GM12864 (cell line): Measurements from ENCODE around the gene HSD3B2.
"Not testable (repeated sequence)": the region's sequence is repeated elsewhere in the genome, so short reads cannot be mapped to it uniquely, and the experiment has no call there.

Experiments
- DNase-seq: peaks from one replicate; pipeline ENCODE4 v3.0.0-alpha.2; 2011; ENCODE audit warnings: low read depth
- H3K4me3 ChIP-seq: 2 replicates; pipeline ENCODE4 v1.5.1; 2011; ENCODE audit warnings: mild to moderate bottlenecking, low read depth, low read length, control low read depth
- TF ChIP-seq, protein P1 (sequence below): IDR thresholded peaks from 2 replicates; pipeline ENCODE4 v1.5.1; 2011; ENCODE audit warnings: low read depth, mild to moderate bottlenecking, moderate library complexity, low read length, control low read depth, inconsistent platforms; ENCODE audit errors: missing control alignments

HSD3B2 gene

DNA sequence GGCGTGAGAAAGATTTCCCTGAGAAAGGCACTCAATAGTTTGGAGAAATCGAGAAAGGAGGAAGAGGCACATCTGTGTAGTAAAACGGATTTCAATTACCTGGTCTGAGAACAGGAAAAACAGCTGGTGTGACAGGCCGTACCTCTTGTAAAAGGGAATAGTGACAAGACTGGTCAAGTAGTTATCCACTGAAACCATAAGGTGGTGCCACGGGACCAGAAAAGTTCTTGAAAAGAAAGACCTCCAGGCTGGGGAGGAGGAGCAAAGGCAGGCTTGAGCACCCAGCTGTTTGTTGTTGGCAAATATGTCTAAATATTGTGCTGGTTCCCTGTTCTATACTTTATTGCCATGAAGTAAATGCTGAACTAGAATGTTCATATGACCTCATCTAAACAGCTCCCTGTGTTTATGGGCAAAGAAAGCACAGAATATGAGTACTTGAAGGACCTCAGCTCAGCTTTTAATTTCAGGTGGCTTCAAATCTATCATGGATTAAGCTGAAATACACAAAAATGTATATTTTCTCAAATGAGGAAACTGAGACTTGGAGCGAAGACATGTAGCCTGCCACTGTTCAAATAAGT lies 42.4 kb upstream of the HSD3B2 start:
- DNase-seq: peak; percentile 51
- TF ChIP-seq, protein P1, sequence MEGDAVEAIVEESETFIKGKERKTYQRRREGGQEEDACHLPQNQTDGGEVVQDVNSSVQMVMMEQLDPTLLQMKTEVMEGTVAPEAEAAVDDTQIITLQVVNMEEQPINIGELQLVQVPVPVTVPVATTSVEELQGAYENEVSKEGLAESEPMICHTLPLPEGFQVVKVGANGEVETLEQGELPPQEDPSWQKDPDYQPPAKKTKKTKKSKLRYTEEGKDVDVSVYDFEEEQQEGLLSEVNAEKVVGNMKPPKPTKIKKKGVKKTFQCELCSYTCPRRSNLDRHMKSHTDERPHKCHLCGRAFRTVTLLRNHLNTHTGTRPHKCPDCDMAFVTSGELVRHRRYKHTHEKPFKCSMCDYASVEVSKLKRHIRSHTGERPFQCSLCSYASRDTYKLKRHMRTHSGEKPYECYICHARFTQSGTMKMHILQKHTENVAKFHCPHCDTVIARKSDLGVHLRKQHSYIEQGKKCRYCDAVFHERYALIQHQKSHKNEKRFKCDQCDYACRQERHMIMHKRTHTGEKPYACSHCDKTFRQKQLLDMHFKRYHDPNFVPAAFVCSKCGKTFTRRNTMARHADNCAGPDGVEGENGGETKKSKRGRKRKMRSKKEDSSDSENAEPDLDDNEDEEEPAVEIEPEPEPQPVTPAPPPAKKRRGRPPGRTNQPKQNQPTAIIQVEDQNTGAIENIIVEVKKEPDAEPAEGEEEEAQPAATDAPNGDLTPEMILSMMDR: peak; percentile 43
- no peak overlapping the region for H3K4me3 ChIP-seq

DNA sequence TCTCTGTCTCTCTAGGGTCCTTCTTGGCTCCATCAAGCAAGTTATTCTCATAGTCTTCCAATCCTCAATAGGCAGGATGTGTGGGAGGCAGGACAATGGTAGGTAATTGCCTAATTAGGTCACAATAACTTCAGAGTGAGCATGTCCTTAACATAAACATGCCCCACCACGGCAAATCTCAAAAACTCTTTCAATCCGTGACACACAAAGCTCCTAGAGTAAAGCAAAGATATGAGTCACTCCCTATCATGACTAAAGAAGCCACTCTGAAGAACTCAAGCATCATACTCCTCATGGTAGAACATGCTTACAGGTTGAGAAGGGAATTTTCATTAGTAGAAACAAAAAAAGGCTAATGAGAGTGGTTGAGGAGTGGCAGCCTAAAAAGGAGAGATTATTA lies 41.5 kb upstream of the HSD3B2 start:
- H3K4me3 ChIP-seq: no peak overlapping the region
- TF ChIP-seq, protein P1: no peak
- no peak for DNase-seq

DNA sequence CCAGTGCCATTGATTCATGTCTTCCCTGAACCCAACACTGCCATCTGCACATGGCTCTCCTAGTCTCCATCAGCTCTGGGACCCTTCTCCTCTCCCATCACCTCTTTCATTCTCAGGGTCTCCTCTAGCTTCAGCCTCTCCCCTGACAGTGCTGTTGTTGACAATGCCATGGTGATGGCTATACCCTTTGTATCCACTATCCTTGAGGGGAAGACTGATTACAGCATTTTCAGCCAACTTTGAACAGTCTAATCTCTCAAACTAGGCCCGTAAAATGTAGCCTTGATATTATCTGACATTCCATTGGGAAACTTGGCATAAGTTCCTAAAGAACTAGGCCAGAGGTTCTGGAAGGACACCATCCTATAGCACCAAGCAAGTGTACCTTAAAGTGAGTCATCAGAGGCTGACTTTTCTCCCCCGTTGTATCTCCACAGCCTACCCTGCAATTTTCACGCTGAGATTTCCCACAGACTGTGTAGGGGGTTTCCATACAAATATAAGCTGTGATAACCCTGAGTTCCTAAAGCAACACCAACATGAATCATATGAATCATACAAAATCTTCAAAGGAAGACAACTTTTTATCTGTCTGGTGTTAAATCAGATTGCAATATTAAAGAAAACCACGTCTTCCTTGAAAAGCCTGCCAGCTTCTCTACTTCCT lies 40.6 kb upstream of the HSD3B2 start:
- DNase-seq: no peak
- TF ChIP-seq, protein P1: no peak
- H3K4me3 ChIP-seq: no peak overlapping the region

DNA sequence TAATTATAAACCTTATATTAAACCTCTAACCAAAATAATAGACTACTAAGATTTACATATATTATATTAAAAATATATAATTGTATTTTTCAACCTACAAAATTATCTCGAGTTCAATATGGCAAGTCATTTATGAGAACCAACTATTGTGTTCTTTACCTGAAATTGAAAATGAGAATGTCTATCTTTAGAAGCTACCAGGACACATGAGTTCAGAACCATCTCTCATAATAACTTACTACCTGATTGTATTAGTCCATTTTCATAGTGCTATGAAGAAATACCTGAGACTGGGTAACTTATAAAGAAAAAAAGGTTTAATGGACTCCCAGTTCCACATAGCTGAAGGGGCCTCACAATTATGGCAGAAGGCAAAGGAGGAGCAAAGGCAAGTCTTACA lies 39.6 kb upstream of the HSD3B2 start:
- no peak for DNase-seq
- TF ChIP-seq, protein P1: no peak
- no peak overlapping the region for H3K4me3 ChIP-seq

DNA sequence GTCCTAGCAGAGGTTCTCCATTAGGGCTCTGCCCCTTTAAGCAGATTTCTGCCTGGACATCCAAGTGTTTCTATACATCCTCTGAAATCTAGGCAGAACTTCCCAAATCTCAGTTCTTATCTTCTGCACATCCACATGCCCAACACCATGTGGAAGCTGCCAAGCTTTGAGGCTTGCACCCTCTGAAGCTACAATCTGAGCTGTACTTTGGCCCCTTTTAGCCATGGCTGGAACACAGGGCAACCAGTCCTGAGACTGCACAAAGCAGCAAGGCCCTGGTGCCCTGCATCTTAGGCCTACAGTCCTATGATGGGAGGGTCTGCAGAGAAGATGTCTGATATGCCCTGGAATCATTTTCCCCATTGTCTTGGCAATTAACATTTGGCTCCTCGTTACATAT lies 38.4 kb upstream of the HSD3B2 start:
- TF ChIP-seq, protein P1: no peak
- no peak overlapping the region for H3K4me3 ChIP-seq
- DNase-seq: no peak

DNA sequence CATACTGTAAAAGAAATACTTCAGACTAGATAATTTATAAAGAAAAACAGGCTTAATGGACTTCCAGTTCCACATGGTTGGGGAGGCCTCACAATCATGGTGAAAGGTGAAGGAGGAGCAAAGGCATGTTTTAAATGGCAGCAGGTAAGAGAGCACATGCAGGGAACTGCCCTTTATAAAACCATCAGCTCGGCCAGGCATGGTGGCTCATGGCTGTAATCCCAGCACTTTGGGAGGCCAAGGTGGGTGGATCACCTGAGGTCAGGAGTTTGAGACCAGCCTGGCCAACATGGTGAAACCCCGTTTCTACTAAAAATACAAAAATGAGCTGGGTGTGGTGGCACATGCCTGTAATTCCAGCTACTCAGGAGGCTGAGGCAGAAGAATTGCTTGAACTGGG lies 37.4 kb upstream of the HSD3B2 start:
- not testable (repeated sequence) for DNase-seq, H3K4me3 ChIP-seq

DNA sequence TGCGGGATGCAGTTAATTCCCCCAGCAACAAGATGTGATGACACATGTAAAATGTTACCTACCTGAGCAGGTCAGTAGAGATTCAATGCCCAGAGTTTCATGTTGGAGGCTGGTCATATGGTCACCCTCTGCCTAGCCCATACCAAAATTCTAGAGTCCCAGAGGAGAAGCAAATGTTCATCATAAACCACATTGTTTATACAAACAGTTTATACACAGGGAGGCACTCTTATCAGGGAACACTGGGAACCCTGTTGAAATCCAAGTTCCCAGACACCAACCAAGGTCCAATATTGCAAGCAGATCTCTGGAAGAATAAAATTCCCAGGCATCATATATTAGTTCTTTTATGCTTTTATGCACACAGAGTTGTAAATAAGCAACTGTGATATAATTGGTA lies 35.8 kb upstream of the HSD3B2 start:
- no peak overlapping the region for H3K4me3 ChIP-seq
- no peak for DNase-seq
- TF ChIP-seq, protein P1: no peak
